ENCODE data around the gene NSUN2.
"Not testable (repeated sequence)": the region's sequence is repeated elsewhere in the genome, so short reads cannot be mapped to it uniquely, and the experiment has no call there.

Gene NSUN2

GRCh38 chr5:6583049-6583880, 49.6 kb downstream of the NSUN2 start:
- no peak for DNase-seq (ENCODE audit: low read depth in 2 of 2)

- DNase-seq (ENCODE audit: low read depth in 2 of 2) = no peak
Observed at GRCh38 chr5:6582507-6583048, 50.3 kb downstream of the NSUN2 start.

GRCh38 chr5:6581559-6582426, 51.1 kb downstream of the NSUN2 start:
- DNase-seq (ENCODE audit: low read depth in 2 of 2) = no peak

GRCh38 chr5:6581090-6581489, 51.8 kb downstream of the NSUN2 start:
- DNase-seq (ENCODE audit: low read depth in 2 of 2) = no peak

DNA sequence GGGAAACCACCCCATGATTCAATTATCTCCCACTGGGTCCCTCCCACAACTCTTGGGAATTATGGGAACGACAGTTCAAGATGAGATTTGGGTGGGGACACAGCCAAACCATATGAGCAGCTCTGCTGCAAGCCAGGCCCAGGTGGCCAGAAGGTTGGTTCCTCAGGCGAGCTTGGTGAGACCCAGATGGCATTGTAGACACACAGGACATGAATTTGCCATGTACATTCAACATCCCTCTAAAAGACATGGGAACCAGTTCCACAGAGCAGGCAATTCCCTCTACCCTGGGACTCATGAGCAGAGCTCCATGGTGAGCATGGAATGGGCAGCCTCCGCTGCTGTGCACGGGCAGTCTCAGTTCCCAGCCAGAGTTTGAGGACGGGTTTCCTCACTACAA, 53.3 kb downstream of the NSUN2 start:
- DNase-seq (ENCODE audit: low read depth in 2 of 2) = no peak

DNA sequence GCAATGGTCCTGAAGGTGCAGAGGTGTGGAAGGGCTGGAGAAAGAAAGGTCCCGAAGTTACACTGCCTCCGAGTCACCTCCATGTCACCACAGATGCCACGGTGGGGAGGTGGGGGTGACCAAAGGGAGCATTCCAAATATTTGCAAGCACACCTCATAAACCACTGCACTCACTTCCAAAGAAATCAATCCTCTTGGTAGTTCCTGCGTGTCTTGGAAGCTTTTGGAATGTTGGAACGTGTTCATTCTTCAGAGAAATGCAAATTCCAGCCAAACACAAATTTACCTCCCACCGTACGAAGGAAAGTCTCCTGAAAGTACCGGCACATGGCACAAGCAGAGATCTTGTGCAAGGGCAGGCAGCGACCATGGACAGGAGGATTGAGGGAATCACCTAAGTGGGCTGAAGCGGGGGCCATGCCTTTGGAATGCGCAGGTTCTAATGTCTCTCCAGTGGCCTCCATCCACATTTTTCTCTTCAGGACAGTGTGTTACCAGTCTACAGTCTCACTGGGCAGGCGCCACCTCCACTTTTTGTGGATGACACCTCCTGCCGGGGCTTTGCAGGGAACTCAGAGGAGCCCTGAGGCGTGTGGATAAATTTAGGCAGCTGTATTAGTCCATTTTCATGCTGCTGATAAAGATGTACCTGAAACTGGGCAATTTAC, 54.0 kb downstream of the NSUN2 start:
- no peak for DNase-seq (ENCODE audit: low read depth in 2 of 2)

- DNase-seq (ENCODE audit: low read depth in 2 of 2) = peak; percentile 36 to 40
Observed at GRCh38 chr5:6576861-6577501, 55.9 kb downstream of the NSUN2 start.

DNA sequence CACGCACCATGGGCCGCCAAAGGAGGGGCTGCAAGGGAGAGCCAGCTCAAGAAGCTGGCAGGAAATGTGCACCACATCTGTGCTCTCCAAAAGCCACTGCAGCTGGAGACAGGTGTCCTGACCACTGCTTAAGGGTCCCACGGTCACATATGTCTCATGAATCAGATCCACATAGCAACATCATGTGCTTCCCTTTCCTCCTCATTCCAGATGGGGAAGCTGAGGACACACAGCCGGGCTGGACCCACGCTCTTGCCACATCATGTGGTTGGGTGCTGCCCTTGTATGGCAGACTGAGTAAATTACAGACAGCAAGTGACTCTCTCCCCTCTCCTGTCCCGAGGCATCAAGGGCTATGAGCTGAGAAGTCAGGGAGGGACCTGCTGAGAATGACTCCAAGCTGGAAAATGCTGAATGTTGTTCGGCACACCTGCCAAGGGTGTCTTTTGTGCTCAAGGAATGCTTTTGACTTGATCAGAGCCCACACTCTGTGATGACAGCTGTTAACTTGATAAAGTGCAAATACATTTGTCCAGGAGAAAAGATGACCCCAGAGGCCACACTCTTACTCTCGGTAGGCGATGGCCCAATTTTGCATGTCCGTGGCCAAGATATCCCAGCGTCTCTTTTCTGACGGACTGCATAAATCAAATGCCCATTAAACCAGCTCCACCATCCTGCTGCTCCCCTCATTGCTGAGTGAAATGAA, 58.2 kb downstream of the NSUN2 start:
- no peak for DNase-seq (ENCODE audit: low read depth in 2 of 2)

DNA sequence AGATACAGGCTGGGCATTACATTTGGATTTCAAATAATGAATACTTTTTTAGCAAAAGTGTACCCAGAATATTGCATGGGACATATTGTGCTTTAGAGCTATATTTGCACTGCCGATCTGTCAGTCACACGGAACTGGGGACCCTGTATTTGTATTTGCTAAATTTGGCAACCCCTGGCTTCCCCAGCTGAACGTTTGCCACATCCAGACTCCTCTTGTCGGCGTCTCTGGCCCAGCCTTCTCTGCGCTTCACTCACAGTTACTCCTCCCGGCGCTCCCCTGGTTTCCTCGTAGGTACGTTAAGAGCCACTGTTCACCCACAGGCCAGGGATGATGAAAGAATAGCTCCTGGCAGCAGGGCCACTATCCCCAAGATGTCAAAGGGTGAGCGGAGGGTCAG, 58.7 kb downstream of the NSUN2 start:
- DNase-seq (ENCODE audit: low read depth in 2 of 2) = no peak

DNA sequence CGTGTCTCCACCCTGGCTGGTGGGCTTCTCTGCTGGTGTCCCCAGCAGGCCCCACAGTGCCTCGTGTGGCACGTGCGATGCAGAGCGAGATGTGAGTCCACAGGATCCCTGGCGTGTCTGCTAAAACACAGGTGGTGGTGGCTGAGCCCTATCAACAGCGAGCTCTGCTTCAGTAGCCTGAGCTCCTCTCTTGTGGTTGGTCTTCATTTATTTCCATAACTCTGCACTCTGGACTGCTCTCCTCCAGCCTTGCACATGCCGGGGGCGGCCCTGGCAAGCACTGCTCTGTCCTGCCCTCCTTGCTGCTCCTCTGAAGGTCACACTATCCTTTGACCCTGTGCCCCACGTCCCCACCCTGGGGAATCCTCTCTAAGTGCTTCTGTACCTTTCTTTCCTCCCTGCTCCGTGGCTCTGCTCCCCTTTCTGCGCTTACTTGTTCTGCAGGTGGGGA, 59.2 kb downstream of the NSUN2 start:
- no peak for DNase-seq (ENCODE audit: low read depth in 2 of 2)

GRCh38 chr5:6572825-6573380, 59.9 kb downstream of the NSUN2 start:
- no peak for DNase-seq (ENCODE audit: low read depth in 2 of 2)

DNA sequence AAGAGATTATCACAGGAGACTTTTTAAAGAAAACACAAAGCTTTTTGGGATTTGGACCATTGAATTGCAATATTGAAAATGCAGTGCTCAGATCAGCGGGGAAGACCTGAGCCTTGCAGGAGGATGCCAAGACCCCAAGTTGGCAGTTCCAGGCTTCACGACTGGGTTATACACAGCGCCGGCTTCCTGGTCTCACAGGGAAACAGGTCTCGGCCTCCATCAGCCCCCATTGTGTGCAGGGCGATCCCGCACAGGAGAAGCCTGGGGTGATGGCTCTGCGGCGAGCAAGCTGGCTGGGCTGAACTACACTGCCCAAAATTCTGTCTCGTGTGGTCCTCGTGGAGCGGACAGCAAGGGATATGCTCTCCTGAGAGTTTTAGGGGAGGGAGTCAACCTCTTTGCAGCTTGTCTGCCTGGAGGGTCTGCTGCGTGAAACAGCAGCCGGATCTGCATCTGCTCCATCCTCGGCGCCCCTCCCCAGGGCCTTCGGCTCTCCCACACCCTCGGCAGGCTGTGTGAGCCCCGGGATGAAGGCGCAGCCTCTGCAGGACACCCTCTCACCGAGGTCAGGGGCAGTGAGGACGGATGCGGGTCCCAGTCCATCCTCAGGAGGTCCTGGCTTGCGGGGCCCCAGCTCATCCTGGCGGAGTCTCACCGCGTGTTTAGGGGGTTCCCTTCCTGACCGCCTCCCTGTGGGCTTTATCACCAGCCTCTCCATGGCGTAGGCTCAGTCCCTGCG, 60.6 kb downstream of the NSUN2 start:
- DNase-seq (ENCODE audit: low read depth in 2 of 2) = no peak

DNA sequence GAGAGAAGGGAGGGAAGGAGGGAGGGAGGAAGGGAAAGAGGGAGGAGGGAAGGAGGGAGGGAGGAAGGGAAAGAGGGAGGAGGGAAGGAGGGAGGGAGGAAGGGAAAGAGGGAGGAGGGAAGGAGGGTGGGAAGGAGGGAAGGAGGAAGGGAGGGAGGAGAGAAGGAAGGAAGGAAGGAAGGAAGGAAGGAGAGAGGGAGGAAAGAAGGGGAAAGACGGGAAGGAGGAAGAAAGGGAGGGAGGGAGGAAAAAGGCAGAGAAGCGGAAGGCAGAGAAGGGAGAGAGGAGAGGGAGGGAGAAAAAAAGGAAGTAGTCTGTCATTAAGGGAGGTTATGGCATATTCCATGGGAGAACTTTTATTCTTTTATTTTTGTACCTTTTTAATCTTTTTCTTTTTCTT, 61.2 kb downstream of the NSUN2 start:
- DNase-seq (ENCODE audit: low read depth in 2 of 2) = not testable (repeated sequence)

DNA sequence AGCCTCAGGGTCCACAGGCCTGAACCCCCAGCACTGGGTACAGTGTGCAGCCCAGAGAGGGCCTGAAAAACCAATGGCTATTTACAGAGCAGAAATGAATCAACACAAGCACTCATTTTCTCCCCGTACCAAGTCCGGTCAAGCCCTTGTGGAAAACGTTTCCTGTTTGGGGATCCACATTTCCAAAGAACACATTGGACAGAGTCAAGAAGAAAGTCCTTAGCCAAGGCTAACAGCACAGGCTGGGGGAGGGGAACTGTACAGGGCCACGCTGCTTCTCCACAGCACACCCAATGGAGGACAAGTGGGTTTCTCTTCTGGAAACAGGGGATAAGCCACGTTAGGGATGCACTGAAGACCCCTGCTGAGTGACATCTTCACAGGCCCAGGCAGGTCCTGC, 62.3 kb downstream of the NSUN2 start:
- no peak for DNase-seq (ENCODE audit: low read depth in 2 of 2)

DNA sequence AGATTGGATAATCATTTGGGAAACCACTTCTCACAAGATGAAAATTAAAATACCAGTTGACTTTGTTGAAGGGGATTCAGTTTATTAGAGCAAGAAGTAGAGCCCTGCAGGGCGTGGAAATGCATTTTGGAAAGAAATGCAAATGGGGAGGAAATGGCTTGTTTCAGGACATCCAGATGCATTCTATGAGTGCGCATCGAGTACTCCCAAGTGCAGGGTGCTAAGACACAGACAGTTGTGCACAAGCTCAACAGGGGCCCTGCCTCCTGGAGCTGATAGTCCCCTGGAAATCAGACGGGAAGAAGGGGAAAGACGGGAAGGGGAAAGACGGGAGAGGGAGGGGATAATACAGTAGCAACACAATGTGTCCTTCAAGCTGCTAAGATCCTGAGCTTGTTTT, 64.0 kb downstream of the NSUN2 start:
- DNase-seq (ENCODE audit: low read depth in 2 of 2) = no peak

DNA sequence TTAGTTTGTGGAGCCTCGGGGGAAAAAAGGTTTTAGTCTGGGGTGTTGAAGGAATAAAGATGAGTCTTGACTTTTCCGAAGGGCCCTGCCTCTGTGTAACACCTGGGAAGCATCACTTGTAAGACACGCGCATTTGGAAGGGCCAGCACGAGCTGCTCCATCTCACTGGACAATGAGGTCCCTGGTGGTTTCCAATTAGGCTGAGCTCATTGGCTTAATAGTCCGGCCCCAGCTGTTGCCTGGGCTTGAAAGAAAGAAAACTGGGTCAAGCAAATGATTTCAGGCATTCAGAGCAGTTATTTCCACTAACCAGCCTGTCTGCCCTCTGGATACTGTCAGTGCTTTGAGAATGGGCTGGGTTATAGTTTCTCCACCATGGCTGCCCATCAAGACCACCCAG, 64.5 kb downstream of the NSUN2 start:
- no peak for DNase-seq (ENCODE audit: low read depth in 2 of 2)

- no peak for DNase-seq (ENCODE audit: low read depth in 2 of 2)
Observed at GRCh38 chr5:6567835-6568234, 65.0 kb downstream of the NSUN2 start.

DNA sequence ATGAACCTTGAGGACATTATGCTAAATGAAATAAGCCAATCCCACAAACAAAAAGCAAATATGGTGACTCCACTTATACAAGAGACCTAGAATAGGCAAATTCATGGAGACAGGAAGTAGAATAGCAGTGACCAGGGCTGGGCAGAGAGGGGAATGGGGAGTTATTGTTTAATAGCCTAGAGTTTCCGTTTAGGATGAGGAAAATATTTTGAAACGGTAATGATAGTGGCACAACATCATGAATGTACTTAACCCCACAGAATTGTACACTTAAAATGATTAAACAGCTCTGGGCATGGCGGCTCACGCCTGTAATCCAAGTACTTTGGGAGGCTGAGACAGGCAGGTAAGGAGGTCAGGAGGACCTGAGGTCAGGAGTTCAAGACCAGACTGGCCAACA, 65.8 kb downstream of the NSUN2 start:
- no peak for DNase-seq (ENCODE audit: low read depth in 2 of 2)

DNA sequence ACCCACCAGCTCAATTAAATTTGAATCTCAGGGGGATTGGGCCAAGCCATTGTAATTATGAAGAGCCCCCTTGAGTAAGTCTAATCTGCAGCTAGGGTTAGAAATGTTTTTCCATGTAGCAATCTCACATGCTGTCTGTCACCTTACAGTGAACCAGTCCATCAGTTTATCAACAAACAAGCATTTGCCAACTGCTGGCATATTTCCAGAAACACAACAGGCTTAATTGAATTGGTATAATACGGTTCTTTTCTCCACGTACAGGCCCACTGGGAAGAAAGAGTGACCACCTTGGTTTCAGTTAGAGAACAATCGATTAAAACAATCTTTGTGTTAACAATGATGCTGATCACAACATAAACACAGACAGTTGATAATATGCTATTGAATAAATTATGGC, 67.4 kb downstream of the NSUN2 start:
- no peak for DNase-seq (ENCODE audit: low read depth in 2 of 2)
